ENCODE measurements around the gene EFL1. TPM values are rescaled to one million over a fixed set of nuclear protein-coding genes. Genes with fewer than 3 reads are reported as not detected.

EFL1 gene
- total and polyA plus RNA-seq, 7 donors = 9.2 to 19.7 (median 13.1) TPM

DNA sequence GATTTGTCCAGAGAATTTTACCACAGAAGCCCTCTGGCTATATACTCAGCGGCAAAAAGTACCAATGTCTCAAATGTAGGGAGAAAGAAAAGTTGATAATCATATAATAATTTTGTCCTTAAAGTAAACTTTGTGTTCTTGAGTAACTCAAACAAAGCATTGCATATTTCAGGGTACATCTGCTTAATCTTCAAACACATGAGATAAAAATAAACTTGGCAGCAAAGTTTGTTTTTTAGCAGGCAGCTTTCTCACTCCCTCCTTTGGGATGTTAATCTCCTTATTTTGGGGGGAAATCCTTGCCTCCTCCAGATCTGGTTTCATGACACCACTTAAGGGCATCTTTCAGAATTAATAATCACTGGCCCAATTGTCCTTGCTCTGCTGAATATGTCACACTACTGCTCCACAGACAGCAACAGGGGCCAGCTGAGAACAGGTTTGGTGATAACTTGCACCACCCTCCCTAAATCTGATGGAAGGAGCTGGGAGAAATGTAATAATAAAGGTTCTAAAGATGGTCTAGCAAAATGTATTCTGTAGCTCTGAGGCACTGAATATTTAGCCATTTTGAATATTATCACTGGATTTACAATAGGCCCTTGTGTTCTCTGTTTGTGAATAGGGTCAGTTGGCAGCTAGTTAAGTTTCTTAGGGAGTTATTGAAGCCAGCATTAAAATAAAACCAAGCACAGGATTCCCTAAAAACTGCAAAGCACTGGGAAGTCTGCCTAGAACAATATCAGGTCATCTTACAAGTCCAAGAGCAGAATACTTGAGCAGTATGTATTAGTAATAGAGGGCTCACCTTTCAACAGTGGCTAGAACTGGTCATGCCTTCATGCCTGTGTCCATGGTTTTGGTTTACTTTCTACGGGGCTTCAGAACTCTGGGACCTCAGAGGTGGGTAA, 79.2 kb downstream of the EFL1 start:
- 57 to 70% (median 64%) methylated on average over 2 of the region's 2 CpGs for WGBS, 3 donors
- no peak overlapping the region for H3K4me3 ChIP-seq
- TF ChIP-seq, protein P1, sequence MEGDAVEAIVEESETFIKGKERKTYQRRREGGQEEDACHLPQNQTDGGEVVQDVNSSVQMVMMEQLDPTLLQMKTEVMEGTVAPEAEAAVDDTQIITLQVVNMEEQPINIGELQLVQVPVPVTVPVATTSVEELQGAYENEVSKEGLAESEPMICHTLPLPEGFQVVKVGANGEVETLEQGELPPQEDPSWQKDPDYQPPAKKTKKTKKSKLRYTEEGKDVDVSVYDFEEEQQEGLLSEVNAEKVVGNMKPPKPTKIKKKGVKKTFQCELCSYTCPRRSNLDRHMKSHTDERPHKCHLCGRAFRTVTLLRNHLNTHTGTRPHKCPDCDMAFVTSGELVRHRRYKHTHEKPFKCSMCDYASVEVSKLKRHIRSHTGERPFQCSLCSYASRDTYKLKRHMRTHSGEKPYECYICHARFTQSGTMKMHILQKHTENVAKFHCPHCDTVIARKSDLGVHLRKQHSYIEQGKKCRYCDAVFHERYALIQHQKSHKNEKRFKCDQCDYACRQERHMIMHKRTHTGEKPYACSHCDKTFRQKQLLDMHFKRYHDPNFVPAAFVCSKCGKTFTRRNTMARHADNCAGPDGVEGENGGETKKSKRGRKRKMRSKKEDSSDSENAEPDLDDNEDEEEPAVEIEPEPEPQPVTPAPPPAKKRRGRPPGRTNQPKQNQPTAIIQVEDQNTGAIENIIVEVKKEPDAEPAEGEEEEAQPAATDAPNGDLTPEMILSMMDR (IDR thresholded peaks at IDR 0.05) = no peak
- peak overlapping the region; percentile 70 for H3K27ac ChIP-seq
- DNase-seq (no peak), ATAC-seq (peak; percentile 84 to 92 (median 88))
- H3K4me1 ChIP-seq = peaks cover 16% of the 10 kb centered on the region
- H3K27me3 ChIP-seq (ENCODE audit: insufficient read depth in 3 of 3, low read length in 2 of 3) = no peaks in the 10 kb centered on the region
- intact Hi-C loops (cut with DNase I) = no loop called here
- no peaks in the 10 kb centered on the region for H3K36me3 ChIP-seq (ENCODE audit: insufficient read depth in 1 of 2, low read depth in 1 of 2)
- no peaks in the 10 kb centered on the region for H3K9me3 ChIP-seq

DNA sequence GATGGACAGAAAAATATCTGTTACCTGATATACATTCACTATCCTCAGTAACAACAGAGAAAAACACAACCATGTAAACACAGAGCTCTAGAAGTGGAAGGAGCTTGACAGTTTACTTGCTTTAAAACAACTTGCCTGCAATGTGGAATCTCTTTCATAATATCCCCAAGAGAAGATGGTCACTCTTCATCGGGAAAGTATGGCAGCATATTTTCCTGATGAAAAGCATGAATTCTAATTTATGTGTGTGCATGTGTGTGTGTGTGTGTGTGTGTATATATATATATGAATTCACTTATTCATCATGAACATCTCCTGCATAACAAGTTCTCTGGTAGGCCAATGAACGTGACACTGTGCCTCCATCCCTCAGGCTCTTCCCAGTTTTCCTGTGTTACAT, 81.2 kb downstream of the EFL1 start:
- Histone ChIP-seq H3K4me3 (no peak overlapping the region), H3K4me1 (peaks cover 26% of the 10 kb centered on the region), H3K27me3 (ENCODE audit: insufficient read depth in 3 of 3, low read length in 2 of 3) (no peaks in the 10 kb centered on the region), H3K36me3 (ENCODE audit: insufficient read depth in 1 of 2, low read depth in 1 of 2) (no peaks in the 10 kb centered on the region), H3K27ac (no peak overlapping the region), H3K9me3 (no peaks in the 10 kb centered on the region)
- no peak for DNase-seq
- TF ChIP-seq, protein P1 (IDR thresholded peaks at IDR 0.05) = no peak
- intact Hi-C loops (cut with DNase I) = no loop called here
- WGBS, 3 donors = 77 to 90% (median 89%) methylated on average over 2 of the region's 2 CpGs
- ATAC-seq = no peak

DNA sequence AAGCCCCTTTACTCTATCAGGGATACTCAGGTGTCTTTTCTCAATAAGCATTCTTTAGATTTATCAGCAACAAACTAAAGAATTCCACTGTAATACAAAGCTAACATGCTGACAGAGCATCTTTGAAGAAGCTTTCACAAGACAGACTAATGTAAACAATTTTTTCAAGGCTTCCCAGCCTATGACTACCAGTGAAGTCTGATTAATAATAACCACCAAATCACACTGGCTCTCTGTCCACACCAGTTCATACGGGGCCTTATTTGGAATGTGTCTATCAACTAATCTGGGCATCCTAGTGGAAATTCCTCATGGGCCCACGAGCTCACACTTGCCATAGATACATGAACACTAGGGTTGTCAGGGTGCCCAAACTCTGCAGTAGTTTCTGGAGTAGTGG, 84.5 kb downstream of the EFL1 start:
- intact Hi-C loops (cut with DNase I) = no loop called here
- ATAC-seq = no peak

DNA sequence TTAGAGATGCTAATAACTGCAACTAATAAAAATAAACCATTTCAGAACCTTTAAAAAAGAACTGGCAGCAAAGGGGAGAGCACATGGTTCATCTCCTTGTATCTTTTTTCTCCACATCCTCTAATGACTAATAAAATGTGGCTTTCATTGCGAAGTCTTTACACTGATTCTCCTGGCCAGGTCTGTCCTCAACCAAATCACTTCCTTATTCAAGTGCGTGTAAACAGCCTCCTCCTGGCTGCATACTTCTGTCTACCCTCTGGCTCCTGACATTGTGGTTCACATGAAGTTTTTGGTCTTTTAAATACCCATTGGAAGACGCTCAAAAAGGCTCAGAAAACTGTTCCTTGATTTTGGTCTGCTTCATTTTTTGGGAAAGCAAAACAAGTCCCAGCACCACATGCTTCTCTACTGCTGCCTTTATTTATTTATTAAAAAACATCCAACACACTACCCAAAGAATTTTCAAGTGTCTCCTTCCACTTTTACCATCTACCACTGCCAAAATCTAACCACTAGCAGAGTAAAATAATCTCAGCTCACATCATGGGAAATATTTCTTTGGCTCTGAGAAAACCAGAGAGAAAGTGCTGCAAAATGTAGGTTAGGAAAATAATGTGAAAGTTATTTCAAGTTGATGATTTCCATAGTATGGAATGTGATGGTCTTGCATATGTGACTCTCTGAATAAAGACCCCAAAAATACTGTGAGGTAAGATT, 85.1 kb downstream of the EFL1 start:
- intact Hi-C loops (cut with DNase I) = no loop called here
- no peak for ATAC-seq

More for the DNA sequence above, 84.5 kb downstream of the EFL1 start:
- WGBS, 3 donors = 36 to 64% (median 45%) methylated on average over 2 of the region's 2 CpGs
- Histone ChIP-seq H3K9me3 (no peaks in the 10 kb centered on the region), H3K36me3 (ENCODE audit: insufficient read depth in 1 of 2, low read depth in 1 of 2) (no peaks in the 10 kb centered on the region), H3K27me3 (ENCODE audit: insufficient read depth in 3 of 3, low read length in 2 of 3) (no peaks in the 10 kb centered on the region), H3K4me3 (no peak overlapping the region), H3K4me1 (peaks cover 13% of the 10 kb centered on the region), H3K27ac (no peak overlapping the region)
- TF ChIP-seq, protein P1 (IDR thresholded peaks at IDR 0.05) = no peak
- no peak for DNase-seq

More for the DNA sequence above, 85.1 kb downstream of the EFL1 start:
- DNase-seq = no peak
- H3K27ac ChIP-seq = no peak overlapping the region
- H3K4me3 ChIP-seq = no peak overlapping the region
- 80 to 83% (median 80%) methylated on average over 3 of the region's 3 CpGs for WGBS, 3 donors
- TF ChIP-seq, protein P1 (IDR thresholded peaks at IDR 0.05) = no peak
- no peaks in the 10 kb centered on the region for H3K36me3 ChIP-seq (ENCODE audit: insufficient read depth in 1 of 2, low read depth in 1 of 2)
- peaks cover 10% of the 10 kb centered on the region for H3K4me1 ChIP-seq
- H3K9me3 ChIP-seq = no peaks in the 10 kb centered on the region
- H3K27me3 ChIP-seq (ENCODE audit: insufficient read depth in 3 of 3, low read length in 2 of 3) = no peaks in the 10 kb centered on the region
